AG10803 (cell line): ENCODE measurements around the gene PPFIA3.

ENCODE experiments used
- DNase-seq: peaks from one replicate; pipeline ENCODE4 v3.0.0; 2010; ENCODE audit warnings: low read depth
- H3K4me3 ChIP-seq: 2 replicates; pipeline ENCODE4 v1.5.1; 2011; ENCODE audit warnings: mild to moderate bottlenecking, low read length, control low read depth
- CTCF ChIP-seq: conservative IDR thresholded peaks from 2 replicates; pipeline ENCODE4 v1.5.1; 2011; ENCODE audit warnings: mild to moderate bottlenecking, low read length, control low read depth, inconsistent platforms

The PPFIA3 gene

GRCh38 chr19:49193822-49194394 lies 74.6 kb downstream of the PPFIA3 start:
- TF ChIP-seq CTCF = no peak
- no peak for DNase-seq
- no peak overlapping the region for H3K4me3 ChIP-seq

- no peak for DNase-seq
- TF ChIP-seq CTCF = no peak
Measured at GRCh38 chr19:49194408-49194807, 75.1 kb downstream of the PPFIA3 start.

GRCh38 chr19:49196527-49197240 lies 77.3 kb downstream of the PPFIA3 start:
- no peak overlapping the region for H3K4me3 ChIP-seq
- no peak for DNase-seq
- no peak for TF ChIP-seq CTCF

More at GRCh38 chr19:49194408-49194807, 75.1 kb downstream of the PPFIA3 start:
- no peak overlapping the region for H3K4me3 ChIP-seq

- no peak overlapping the region for H3K4me3 ChIP-seq
- no peak for TF ChIP-seq CTCF
- DNase-seq = no peak
Measured at GRCh38 chr19:49200238-49200862, 81.0 kb downstream of the PPFIA3 start.
